Endothelial cell of umbilical vein (primary cell): ENCODE measurements around the gene SLC11A2. TPM values are rescaled to one million over a fixed set of nuclear protein-coding genes. Genes with fewer than 3 reads are reported as not detected.

Source experiments
- BruUV-seq: library from RNA; stranded (reverse); fragments of 400-500 nt; replicated peaks from 2 replicates; lab custom pipeline; 2021; lab: Mats Ljungman, UMichigan
- CTCF ChIA-PET: fragments of 300-600, 350-600 bp; sonication (Branson Sonifier 250); formaldehyde crosslinking; loops from one replicate; lab custom pipeline; 2021; ENCODE audit warnings: antibody characterized with exemption, inconsistent platforms; lab: Charles Lee
- POLR2A ChIA-PET: fragments of 300-600, 350-600 bp; sonication (Branson Sonifier 250); formaldehyde crosslinking; loops from one replicate; lab custom pipeline; 2021; ENCODE audit warnings: antibody characterized with exemption, inconsistent platforms; lab: Charles Lee
- DNase-seq: peaks from one replicate; pipeline ENCODE4 v3.0.0-alpha.2; 2011; ENCODE audit warnings: low read depth, low spot score
- FAIRE-seq: peaks from 2 replicates; lab custom pipeline; 2011; peaks lifted over from hg19 to GRCh38; lab: Jason Lieb, UNC
- H2AFZ ChIP-seq: 2 replicates; pipeline ENCODE4 v1.6.0; 2012; ENCODE audit warnings: low read depth, low read length, control low read depth, inconsistent platforms
- H3K27ac ChIP-seq: 2 replicates; pipeline ENCODE4 v1.5.1; 2011; ENCODE audit warnings: low read depth, mild to moderate bottlenecking, control low read depth, low read length, moderate library complexity; ENCODE audit not compliant: insufficient read depth
- H3K27me3 ChIP-seq, 2 experiments: 2 replicates each; pipeline versions ENCODE4 v1.6.0 to v1.6.1; 2011; ENCODE audit warnings: low read length in 2 of 2, mixed read lengths in 1 of 2; ENCODE audit not compliant: control insufficient read depth in 2 of 2, insufficient read depth in 2 of 2
- H3K36me3 ChIP-seq, 2 experiments: 2 replicates in 1 of 2; 3 replicates in 1 of 2; pipeline ENCODE4 v1.5.1; 2011; ENCODE audit warnings: low read length in 2 of 2, mild to moderate bottlenecking in 1 of 2, moderate library complexity in 1 of 2; ENCODE audit not compliant: control insufficient read depth in 2 of 2, insufficient read depth in 2 of 2; ENCODE audit errors: extremely low read depth in 1 of 2
- H3K4me1 ChIP-seq: 3 replicates; pipeline ENCODE4 v1.5.1; 2011; ENCODE audit warnings: mild to moderate bottlenecking, low read length; ENCODE audit not compliant: control insufficient read depth, insufficient read depth; ENCODE audit errors: extremely low read depth
- H3K4me2 ChIP-seq: 2 replicates; pipeline ENCODE4 v1.6.1; 2011; ENCODE audit warnings: low read length, control low read depth, mixed read lengths; ENCODE audit not compliant: insufficient read depth
- H3K4me3 ChIP-seq, 3 experiments: fragments of 200-600 bp in 1 of 3; sonication (generic), shearing (Covaris generic) in 1 of 3; replicated peaks in 1 of 3; 2 replicates each; pipeline ENCODE4 v1.5.1; 2011 to 2016; ENCODE audit warnings: control low read depth in 3 of 3, low read length in 3 of 3, mild to moderate bottlenecking in 2 of 3, inconsistent platforms in 1 of 3, low read depth in 1 of 3, moderate library complexity in 1 of 3; ENCODE audit not compliant: insufficient read depth in 1 of 3
- H3K79me2 ChIP-seq: 2 replicates; pipeline ENCODE4 v1.6.0; 2012; ENCODE audit warnings: low read length, inconsistent platforms; ENCODE audit not compliant: control insufficient read depth, insufficient read depth
- H3K9ac ChIP-seq: replicated peaks from 2 replicates; pipeline ENCODE3; 2011; ENCODE audit warnings: low read length, control low read depth; ENCODE audit not compliant: insufficient read depth; ENCODE audit errors: extremely low read depth
- H3K9me1 ChIP-seq: replicated peaks from 3 replicates; pipeline ENCODE4 v1.6.0; 2011; ENCODE audit warnings: mild to moderate bottlenecking, low read length; ENCODE audit not compliant: control insufficient read depth, insufficient read depth; ENCODE audit errors: extremely low read depth
- H3K9me3 ChIP-seq: replicated peaks from 2 replicates; pipeline ENCODE4 v1.5.1; 2012; ENCODE audit warnings: low read length, inconsistent platforms; ENCODE audit not compliant: control insufficient read depth, insufficient read depth
- H4K20me1 ChIP-seq: replicated peaks from 2 replicates; pipeline ENCODE3; 2011; ENCODE audit warnings: mild to moderate bottlenecking, low read length; ENCODE audit not compliant: control insufficient read depth, insufficient read depth; ENCODE audit errors: extremely low read depth
- EZH2 ChIP-seq: IDR thresholded peaks from 2 replicates; pipeline ENCODE4 v1.6.1; 2012; ENCODE audit warnings: borderline replicate concordance, low read depth, mild to moderate bottlenecking, moderate library complexity, low read length, inconsistent platforms; ENCODE audit not compliant: severe bottlenecking
- FOS ChIP-seq: IDR thresholded peaks from 2 replicates; pipeline ENCODE4 v1.6.1; 2011; ENCODE audit warnings: mild to moderate bottlenecking, low read length, moderate library complexity, borderline replicate concordance; ENCODE audit not compliant: insufficient read depth
- GATA2 ChIP-seq: IDR thresholded peaks from 2 replicates; pipeline ENCODE4 v1.7.0; 2011; ENCODE audit warnings: low read depth, mild to moderate bottlenecking, moderate library complexity, mixed read lengths, low read length; ENCODE audit not compliant: insufficient read length, insufficient read depth
- JUN ChIP-seq: IDR thresholded peaks from 2 replicates; pipeline ENCODE4 v1.6.1; 2011; ENCODE audit warnings: borderline replicate concordance, low read depth; ENCODE audit not compliant: insufficient read length, insufficient read depth
- MYC ChIP-seq: IDR thresholded peaks from one replicate; pipeline ENCODE4 v1.6.1; 2011; ENCODE audit warnings: mild to moderate bottlenecking, low read depth, low read length
- POLR2A ChIP-seq: IDR thresholded peaks from 2 replicates; pipeline ENCODE4 v1.6.1; 2012; ENCODE audit warnings: low read depth, mild to moderate bottlenecking, control low read depth, low read length
- POLR2AphosphoS5 ChIP-seq: IDR thresholded peaks from 2 replicates; pipeline ENCODE4 v1.6.1; 2012; ENCODE audit warnings: low read depth, mild to moderate bottlenecking, control low read depth, low read length, moderate library complexity; ENCODE audit not compliant: insufficient read depth
- dilution Hi-C: fragments of 300-500 bp; cut with MboI; formaldehyde crosslinking; loops from one replicate; pipeline ENCODE4 v1.15.0; 2019; ENCODE audit warnings: low sequenced_read_pairs; ENCODE audit not compliant: extremely low pct_ligation_motif_present
- intact Hi-C: fragments of 100-400 bp; cut with micrococcal nuclease; formaldehyde crosslinking; loops from one replicate; pipeline ENCODE4 v1.10.0; 2022
- polyA plus RNA-seq, 4 experiments: library from polyadenylated mRNA; depleted of rRNA in 3 of 4; stranded (reverse) in 3 of 4; unstranded in 1 of 4; fragments of >200 nt; gene quantifications; 2 replicates each; pipeline versions ENCODE4 v1.2.1 to v1.2.3, GENCODE V29; 2011 to 2012; ENCODE audit warnings: missing spikeins in 1 of 4
- total RNA-seq: library from RNA; stranded (reverse); gene quantifications from 2 replicates; pipeline ENCODE4 v1.2.3, GENCODE V29; 2021
- TF ChIP-seq, protein P1 (sequence below), 2 donors: IDR thresholded peaks; 1 replicate in 1 of 2; 2 replicates in 1 of 2; pipeline ENCODE4 v1.5.1; 2011; ENCODE audit warnings: low read length in 2 of 2, mild to moderate bottlenecking in 2 of 2, moderate library complexity in 2 of 2, control low read depth in 1 of 2, inconsistent platforms in 1 of 2, low read depth in 1 of 2; ENCODE audit not compliant: insufficient read depth in 1 of 2; ENCODE audit errors: extremely low read depth in 1 of 2
- TF ChIP-seq, protein P2 (sequence below): IDR thresholded peaks from 2 replicates; pipeline ENCODE4 v1.6.1; 2011; ENCODE audit not compliant: insufficient read depth, insufficient read length

The SLC11A2 gene
- total and polyA plus RNA-seq, 2 donors (not counting 3 experiments of a cell fraction or from before 2014, with no cell fraction given), result 47.5 to 56.4 TPM

DNA sequence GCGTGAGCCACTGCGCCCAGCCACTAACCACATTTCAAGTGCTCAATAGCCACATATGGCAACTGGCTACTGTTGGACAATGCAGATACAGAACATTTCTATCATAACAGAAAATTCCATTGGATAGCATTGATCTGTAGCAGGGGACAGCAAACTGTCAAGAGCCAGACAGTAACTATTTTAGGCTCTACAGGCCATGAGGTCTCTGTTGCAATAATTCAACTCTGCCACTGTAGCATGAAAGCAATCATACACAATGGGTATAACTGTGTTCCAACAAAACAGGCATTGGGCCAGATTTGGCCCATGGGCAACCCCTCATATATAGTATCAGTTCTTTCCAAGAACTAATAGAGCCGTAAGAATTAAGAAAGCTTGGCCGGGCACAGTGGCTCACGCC is 49.2 kb upstream of the SLC11A2 start:
- H3K79me2 ChIP-seq, result peaks cover 36% of the 10 kb centered on the region
- intact Hi-C loops (no loop called here), dilution Hi-C loops (no loop called here)
- ChIA-PET POLR2A (no interaction called here), CTCF (interaction anchor here (0.7 to 2.1 kb wide), 3 partner anchors 14 to 265 kb away, joined by 3 to 6 read pairs (median 5); no protein-coding TSS in a partner anchor)
- H3K27me3 ChIP-seq, result no peaks in the 10 kb centered on the region
- no peak overlapping the region for H3K9ac ChIP-seq
- no peak overlapping the region for H3K27ac ChIP-seq
- no peaks in the 10 kb centered on the region for H3K9me1 ChIP-seq
- no peak overlapping the region for H3K4me2 ChIP-seq
- no peak overlapping the region for H3K4me3 ChIP-seq
- TF ChIP-seq EZH2 (no peak), GATA2 (no peak)
- H2AFZ ChIP-seq, result no peak overlapping the region
- no peak for DNase-seq
- FAIRE-seq, result no peak
- BruUV-seq, result no TSS peak
- H3K36me3 ChIP-seq, result peaks cover under 1 to 8% of the 10 kb centered on the region in 2 experiments
- H4K20me1 ChIP-seq, result peaks cover 8% of the 10 kb centered on the region
- H3K4me1 ChIP-seq, result no peaks in the 10 kb centered on the region
- no peaks in the 10 kb centered on the region for H3K9me3 ChIP-seq

DNA sequence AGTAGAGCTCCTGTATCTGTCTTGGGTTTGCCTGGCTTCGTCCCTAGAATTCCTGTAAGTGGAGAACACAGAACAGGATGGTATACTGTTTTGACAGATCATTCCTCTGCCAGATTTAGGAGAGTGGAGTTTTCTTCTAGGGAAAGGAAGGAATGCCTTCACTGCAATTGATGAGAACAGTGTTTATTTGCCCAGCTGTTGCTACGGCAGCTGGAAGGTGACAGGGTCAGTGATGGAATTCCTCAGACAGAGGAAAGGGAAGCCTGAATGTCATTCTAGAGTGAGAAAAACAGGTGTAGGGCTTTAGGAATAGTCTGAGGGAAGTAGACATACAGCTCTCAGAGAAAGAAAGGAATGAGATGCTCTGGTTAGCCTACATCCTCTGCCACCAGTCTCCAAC is 45.5 kb upstream of the SLC11A2 start:
- intact Hi-C loops (no loop called here), dilution Hi-C loops (no loop called here)
- DNase-seq (peak; percentile 75), FAIRE-seq (no peak)
- no peaks in the 10 kb centered on the region for H4K20me1 ChIP-seq
- peaks cover 8 to 26% of the 10 kb centered on the region in 2 experiments for H3K36me3 ChIP-seq
- no peak overlapping the region for H3K4me3 ChIP-seq
- no peak overlapping the region for H3K4me2 ChIP-seq
- H3K9ac ChIP-seq, result no peak overlapping the region
- peak overlapping the region; percentile 10 for H3K27ac ChIP-seq
- ChIA-PET CTCF (interaction anchor here (1.4 to 1.5 kb wide), 2 partner anchors 9 to 270 kb away, joined by 4 to 6 read pairs; no protein-coding TSS in a partner anchor), POLR2A (interaction anchor here (0.9 kb wide), 1 partner anchor 12 kb away, joined by 6 read pairs; the partner anchor contains the start of gene CSRNP2)
- H3K9me3 ChIP-seq, result no peaks in the 10 kb centered on the region
- TF ChIP-seq POLR2A (no peak), MYC (no peak), EZH2 (no peak), POLR2AphosphoS5 (no peak), FOS (no peak), GATA2 (no peak), JUN (no peak)
- TF ChIP-seq, protein P1, sequence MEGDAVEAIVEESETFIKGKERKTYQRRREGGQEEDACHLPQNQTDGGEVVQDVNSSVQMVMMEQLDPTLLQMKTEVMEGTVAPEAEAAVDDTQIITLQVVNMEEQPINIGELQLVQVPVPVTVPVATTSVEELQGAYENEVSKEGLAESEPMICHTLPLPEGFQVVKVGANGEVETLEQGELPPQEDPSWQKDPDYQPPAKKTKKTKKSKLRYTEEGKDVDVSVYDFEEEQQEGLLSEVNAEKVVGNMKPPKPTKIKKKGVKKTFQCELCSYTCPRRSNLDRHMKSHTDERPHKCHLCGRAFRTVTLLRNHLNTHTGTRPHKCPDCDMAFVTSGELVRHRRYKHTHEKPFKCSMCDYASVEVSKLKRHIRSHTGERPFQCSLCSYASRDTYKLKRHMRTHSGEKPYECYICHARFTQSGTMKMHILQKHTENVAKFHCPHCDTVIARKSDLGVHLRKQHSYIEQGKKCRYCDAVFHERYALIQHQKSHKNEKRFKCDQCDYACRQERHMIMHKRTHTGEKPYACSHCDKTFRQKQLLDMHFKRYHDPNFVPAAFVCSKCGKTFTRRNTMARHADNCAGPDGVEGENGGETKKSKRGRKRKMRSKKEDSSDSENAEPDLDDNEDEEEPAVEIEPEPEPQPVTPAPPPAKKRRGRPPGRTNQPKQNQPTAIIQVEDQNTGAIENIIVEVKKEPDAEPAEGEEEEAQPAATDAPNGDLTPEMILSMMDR (IDR thresholded peaks at IDR 0.05; ENCODE audit: extremely low read depth in 1 of 2, insufficient read depth in 1 of 2, low read depth in 1 of 2, low read length in 2 of 2), result no peak
- TF ChIP-seq, protein P2, sequence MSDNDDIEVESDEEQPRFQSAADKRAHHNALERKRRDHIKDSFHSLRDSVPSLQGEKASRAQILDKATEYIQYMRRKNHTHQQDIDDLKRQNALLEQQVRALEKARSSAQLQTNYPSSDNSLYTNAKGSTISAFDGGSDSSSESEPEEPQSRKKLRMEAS, result no peak
- BruUV-seq, result no TSS peak
- H2AFZ ChIP-seq, result no peak overlapping the region
- H3K27me3 ChIP-seq, result no peaks in the 10 kb centered on the region
- H3K4me1 ChIP-seq, result no peaks in the 10 kb centered on the region
- peaks cover 12% of the 10 kb centered on the region for H3K79me2 ChIP-seq
- no peaks in the 10 kb centered on the region for H3K9me1 ChIP-seq
